ENCODE measurements around the gene HNRNPLL.

HNRNPLL gene

DNA sequence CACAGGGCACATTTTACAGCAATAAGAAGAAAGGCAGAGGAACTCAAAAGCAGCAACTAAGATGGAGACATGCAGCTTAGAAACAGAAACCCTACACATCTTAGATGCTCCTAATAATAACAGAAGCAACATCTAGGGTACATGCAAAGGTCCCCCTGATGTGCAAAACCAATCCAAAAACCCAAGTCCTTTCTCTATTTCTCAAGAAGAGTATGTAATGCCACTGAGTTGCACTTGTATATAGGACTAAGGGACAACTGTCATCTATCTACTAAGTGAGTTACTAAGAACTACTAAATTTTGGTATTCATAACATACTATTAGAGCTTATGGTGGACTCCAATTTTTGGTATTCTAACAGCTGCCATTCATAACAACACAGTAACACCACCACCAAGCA lies 28.4 kb downstream of the HNRNPLL start:
- H3K9me3 Mint-ChIP-seq = no peaks in the 10 kb centered on the region
- H3K27ac Mint-ChIP-seq = peak overlapping the region; percentile 21 to 90
- H3K4me1 Mint-ChIP-seq (ENCODE audit: low read depth in 2 of 2) = peaks cover 7 to 48% of the 10 kb centered on the region in 2 donors
- DNase-seq (no peak), ATAC-seq (replicated peaks) (no peak)
- peaks cover 29% of the 10 kb centered on the region for H3K36me3 Mint-ChIP-seq (ENCODE audit: insufficient read depth)
- no peaks in the 10 kb centered on the region for H3K27me3 Mint-ChIP-seq
- H3K4me3 Mint-ChIP-seq = no peak overlapping the region

DNA sequence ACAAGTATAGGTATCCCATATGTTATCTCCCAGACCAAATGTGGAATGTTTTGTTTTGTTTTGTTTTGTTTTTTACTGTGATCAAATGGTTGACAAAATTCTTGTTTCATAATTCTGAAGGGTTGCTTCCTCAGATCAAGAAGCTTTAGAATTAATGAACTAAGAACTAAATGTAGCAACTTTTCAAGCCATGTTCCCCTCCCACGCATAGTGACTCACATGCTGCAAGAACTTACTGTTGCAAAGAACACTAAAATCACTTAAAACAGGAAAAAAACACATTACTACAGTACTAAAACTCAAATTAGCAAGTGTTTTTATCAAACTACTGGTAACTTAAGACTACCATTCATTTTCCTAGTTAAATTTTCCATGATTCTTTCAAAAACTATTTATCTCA lies 30.6 kb downstream of the HNRNPLL start:
- no peak for ATAC-seq (replicated peaks)
- Mint-ChIP-seq H3K27ac (peak overlapping the region; percentile 68 to 96), H3K4me3 (no peak overlapping the region), H3K27me3 (no peaks in the 10 kb centered on the region), H3K4me1 (ENCODE audit: low read depth in 2 of 2) (peaks cover 3 to 43% of the 10 kb centered on the region in 2 donors), H3K9me3 (no peaks in the 10 kb centered on the region), H3K36me3 (ENCODE audit: insufficient read depth) (peaks cover 50% of the 10 kb centered on the region)
- DNase-seq = no peak

DNA sequence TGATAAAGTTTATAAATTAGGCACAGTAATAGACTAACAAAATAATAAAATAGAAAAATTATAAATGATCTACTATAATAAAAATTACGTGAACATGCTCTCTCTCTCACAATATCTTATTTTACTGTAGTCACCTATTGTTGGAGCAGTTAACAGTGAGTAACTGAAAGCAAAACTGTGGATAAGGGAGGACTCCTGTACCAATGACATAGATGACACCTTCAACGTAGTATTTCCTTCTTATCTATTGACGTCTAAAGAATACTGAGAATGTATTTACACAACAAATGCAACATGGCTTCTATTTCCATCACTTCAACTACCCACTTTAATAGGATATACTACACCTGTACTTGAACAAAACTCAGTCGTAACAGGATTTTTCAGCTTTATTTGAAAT lies 31.5 kb downstream of the HNRNPLL start:
- no peaks in the 10 kb centered on the region for H3K9me3 Mint-ChIP-seq
- ATAC-seq (replicated peaks) = peak; percentile 99

DNA sequence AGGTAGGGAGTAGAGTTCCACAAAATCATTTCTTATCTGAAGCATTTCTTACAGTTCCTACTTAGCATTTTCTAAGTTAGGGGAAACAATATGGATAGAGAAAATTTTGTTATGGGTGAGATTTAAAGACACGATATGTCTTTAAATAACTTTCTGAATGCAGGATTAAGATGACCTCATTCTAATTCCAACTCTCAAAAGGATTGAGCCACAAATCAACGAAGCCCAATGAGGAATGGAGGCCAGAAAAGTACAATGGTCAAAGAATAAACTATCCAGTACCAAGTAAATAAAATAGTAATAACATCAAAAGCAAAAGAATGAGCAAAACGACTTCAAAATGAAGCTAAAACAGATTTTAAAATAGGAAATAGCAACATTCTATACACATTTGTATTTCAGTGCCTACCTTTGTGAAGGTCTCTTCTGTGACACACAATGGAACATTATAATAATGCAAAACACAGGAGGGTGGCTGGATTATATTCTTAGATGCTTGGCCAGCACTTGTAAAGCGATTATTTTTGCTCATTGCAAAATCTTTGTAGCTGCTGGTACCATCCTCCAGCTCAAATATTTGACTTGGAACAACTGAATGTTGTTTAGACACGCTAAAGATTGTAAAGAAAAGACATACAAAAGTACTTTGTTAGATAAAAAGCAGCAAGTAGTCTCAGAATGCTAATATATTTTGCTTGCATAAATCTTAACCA lies 33.8 kb downstream of the HNRNPLL start:
- no peaks in the 10 kb centered on the region for H3K9me3 Mint-ChIP-seq
- peak overlapping the region in 1 of 2 donors; percentile 96 for H3K27ac Mint-ChIP-seq
- H3K27me3 Mint-ChIP-seq = no peaks in the 10 kb centered on the region
- no peak for ATAC-seq (replicated peaks)
- no peak for DNase-seq
- no peak overlapping the region for H3K4me3 Mint-ChIP-seq
- H3K4me1 Mint-ChIP-seq (ENCODE audit: low read depth in 2 of 2) = peaks cover 3 to 18% of the 10 kb centered on the region in 2 donors
- H3K36me3 Mint-ChIP-seq (ENCODE audit: insufficient read depth) = peaks cover 73% of the 10 kb centered on the region

More for the DNA sequence above, 31.5 kb downstream of the HNRNPLL start:
- Mint-ChIP-seq H3K4me3 (no peak overlapping the region), H3K36me3 (ENCODE audit: insufficient read depth) (peaks cover 49% of the 10 kb centered on the region), H3K27ac (peak overlapping the region; percentile 68 to 96), H3K4me1 (ENCODE audit: low read depth in 2 of 2) (peaks cover 3 to 38% of the 10 kb centered on the region in 2 donors), H3K27me3 (no peaks in the 10 kb centered on the region)
- no peak for DNase-seq

DNA sequence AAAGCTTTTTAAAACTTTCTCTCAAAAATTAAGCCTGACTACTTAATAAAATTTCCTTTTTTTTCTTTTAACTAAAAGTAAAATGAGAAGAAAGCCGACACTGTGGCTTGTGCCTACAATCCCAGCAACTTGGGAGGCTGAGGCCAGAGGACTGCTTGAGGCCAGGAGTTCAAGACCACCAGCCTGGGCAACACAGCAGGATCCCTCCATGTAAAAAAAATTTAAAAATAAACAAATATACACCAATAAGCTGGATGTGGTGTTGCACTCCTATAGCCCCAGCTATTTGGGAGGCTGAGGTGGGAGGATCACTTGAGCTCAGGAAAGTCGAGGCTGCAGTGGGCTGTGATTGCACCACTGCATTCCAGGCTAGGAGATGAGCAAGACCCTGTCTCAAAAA lies 37.4 kb downstream of the HNRNPLL start:
- no peak overlapping the region for H3K4me3 Mint-ChIP-seq
- H3K9me3 Mint-ChIP-seq = no peaks in the 10 kb centered on the region
- no peak overlapping the region for H3K27ac Mint-ChIP-seq
- H3K36me3 Mint-ChIP-seq (ENCODE audit: insufficient read depth) = peaks cover 61% of the 10 kb centered on the region
- no peaks in the 10 kb centered on the region for H3K27me3 Mint-ChIP-seq
- ATAC-seq (replicated peaks) (no peak), DNase-seq (no peak)
- H3K4me1 Mint-ChIP-seq (ENCODE audit: low read depth in 2 of 2) = no peaks in the 10 kb centered on the region

DNA sequence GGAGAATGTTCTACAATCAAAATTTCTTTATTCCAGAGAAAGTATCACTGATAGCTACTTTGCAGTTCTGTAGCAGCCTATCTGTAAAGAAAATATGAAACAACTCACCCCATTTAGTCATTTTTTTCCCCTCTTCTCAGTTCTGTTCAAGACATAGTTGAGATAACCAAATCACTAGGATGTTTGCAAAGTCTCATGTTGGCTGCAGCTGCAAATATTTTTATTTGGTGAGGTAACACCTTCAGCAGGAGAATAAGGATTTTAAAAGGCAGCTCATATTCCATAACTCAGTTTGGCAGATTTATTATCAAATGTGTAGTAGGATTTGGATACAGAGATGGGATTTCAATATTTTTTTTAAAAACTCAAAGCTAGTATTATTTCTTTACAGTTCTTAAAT lies 41.0 kb downstream of the HNRNPLL start:
- no peaks in the 10 kb centered on the region for H3K27me3 Mint-ChIP-seq
- DNase-seq (no peak), ATAC-seq (replicated peaks) (no peak)
- H3K36me3 Mint-ChIP-seq (ENCODE audit: insufficient read depth) = peaks cover 41% of the 10 kb centered on the region
- no peaks in the 10 kb centered on the region for H3K9me3 Mint-ChIP-seq
- no peak overlapping the region for H3K4me3 Mint-ChIP-seq
- H3K4me1 Mint-ChIP-seq (ENCODE audit: low read depth in 2 of 2) = no peaks in the 10 kb centered on the region
- H3K27ac Mint-ChIP-seq = peak overlapping the region in 1 of 2 donors; percentile 87

DNA sequence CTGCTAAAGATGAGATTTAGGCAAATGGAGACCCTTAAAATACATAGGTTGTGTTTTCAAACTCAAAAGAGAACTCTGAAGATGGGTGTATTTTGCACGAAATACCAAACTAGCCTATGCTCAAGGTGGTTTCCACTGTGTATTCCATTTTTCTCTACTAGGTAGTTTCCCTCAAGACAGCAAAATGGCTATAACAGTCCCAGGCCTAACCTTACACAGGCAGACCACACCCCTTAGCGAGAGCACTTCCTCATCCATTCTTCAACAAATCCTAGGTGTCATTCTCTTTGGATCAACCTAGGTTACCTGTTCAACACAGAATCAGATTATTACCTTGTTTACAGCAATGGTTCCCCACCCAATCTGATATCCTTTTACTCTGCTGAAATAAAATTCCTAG lies 42.6 kb downstream of the HNRNPLL start:
- peaks cover 26% of the 10 kb centered on the region for H3K36me3 Mint-ChIP-seq (ENCODE audit: insufficient read depth)

DNA sequence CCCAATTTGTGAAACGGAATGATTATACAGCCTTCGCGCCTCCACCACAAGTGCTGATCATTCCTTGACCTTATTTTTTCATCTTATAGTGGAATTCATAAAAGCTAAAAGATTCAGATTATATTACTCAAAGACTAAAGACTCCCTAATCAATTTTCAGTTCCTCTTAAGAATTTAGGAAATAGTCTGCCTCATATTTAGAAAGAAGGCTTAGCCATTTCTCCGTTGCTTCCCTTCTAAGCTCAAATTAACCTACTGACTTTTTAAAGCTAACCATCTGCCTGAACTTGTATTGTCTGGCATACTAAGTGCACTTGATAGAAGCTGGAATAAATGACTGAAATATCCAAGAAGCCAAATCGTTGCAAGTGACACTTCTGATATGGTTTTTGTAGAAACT lies 44.7 kb downstream of the HNRNPLL start:
- peak overlapping the region; percentile 32 to 47 for H3K27ac Mint-ChIP-seq
- ATAC-seq (replicated peaks) (no peak), DNase-seq (no peak)
- no peaks in the 10 kb centered on the region for H3K4me1 Mint-ChIP-seq (ENCODE audit: low read depth in 2 of 2)
- no peak overlapping the region for H3K4me3 Mint-ChIP-seq
- H3K9me3 Mint-ChIP-seq = no peaks in the 10 kb centered on the region
- H3K36me3 Mint-ChIP-seq (ENCODE audit: insufficient read depth) = peaks cover 13% of the 10 kb centered on the region
- no peaks in the 10 kb centered on the region for H3K27me3 Mint-ChIP-seq

More for the DNA sequence above, 42.6 kb downstream of the HNRNPLL start:
- Mint-ChIP-seq H3K27ac (peak overlapping the region in 1 of 2 donors; percentile 52), H3K9me3 (no peaks in the 10 kb centered on the region), H3K27me3 (no peaks in the 10 kb centered on the region), H3K4me3 (no peak overlapping the region), H3K4me1 (ENCODE audit: low read depth in 2 of 2) (no peaks in the 10 kb centered on the region)
- DNase-seq = no peak
- no peak for ATAC-seq (replicated peaks)

DNA sequence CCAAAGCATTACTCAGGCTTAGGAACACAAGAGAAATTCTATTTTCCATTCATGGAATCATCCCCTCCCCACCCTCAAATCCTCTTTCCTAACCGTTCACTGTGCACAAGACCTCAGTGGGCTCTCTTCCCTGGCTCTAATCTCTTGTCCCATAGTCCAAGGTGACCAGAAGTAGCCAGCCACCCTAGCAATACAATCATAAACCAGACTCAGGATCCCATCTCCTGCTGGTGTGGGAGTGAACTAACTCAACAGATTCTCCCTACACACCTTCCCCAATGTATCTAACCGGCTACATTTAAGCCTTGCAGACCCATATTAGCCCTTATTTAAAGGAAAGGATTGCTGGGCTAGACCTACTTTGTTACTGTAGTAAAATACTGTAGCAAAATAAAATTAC lies 45.5 kb downstream of the HNRNPLL start:
- DNase-seq = no peak
- H3K27me3 Mint-ChIP-seq = no peaks in the 10 kb centered on the region
- peak overlapping the region; percentile 32 to 47 for H3K27ac Mint-ChIP-seq
- no peak for ATAC-seq (replicated peaks)
- no peaks in the 10 kb centered on the region for H3K9me3 Mint-ChIP-seq
- H3K4me3 Mint-ChIP-seq = no peak overlapping the region
- H3K36me3 Mint-ChIP-seq (ENCODE audit: insufficient read depth) = peaks cover 12% of the 10 kb centered on the region
- peaks cover 0 to 3% of the 10 kb centered on the region in 2 donors for H3K4me1 Mint-ChIP-seq (ENCODE audit: low read depth in 2 of 2)

DNA sequence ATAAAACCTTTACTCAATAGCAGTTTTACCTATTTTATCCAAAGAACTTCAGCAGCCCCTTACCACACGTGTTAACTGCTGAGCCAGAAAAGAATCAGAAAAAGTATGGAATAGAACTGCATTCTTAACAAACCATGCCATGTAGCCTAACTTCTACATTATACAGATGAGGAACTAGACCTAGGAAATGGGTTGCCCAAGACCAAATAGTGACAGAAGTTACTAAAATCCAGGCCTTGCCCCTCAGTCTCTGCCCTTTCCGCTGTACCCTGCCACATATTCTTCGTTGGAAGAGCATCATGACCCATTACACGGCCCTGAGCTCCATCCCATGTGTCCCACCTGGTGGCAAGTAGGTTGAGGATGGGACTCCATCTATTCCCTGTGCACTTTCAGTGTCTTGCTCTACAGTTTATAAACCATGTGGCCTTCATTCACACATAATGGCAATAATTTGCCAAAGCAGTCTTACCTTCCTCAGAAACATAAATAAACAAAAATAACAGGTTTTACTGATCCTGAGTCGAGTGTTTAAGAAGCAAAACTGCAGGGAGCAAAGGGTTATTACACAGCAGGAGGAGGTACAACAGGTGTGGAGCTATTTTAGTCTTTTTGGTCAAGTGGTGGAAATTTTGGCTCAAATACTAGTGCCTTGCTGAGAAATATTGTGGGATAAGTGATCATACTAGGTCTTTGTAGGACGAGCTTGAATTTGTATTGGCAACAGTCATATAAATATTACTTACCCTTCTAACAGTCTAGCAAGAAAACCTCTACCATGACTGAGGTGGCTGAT lies 46.5 kb downstream of the HNRNPLL start:
- no peak for DNase-seq
- Mint-ChIP-seq H3K36me3 (ENCODE audit: insufficient read depth) (peaks cover 4% of the 10 kb centered on the region), H3K4me1 (ENCODE audit: low read depth in 2 of 2) (peaks cover 0 to 3% of the 10 kb centered on the region in 2 donors), H3K27ac (peak overlapping the region; percentile 16 to 45), H3K9me3 (no peaks in the 10 kb centered on the region), H3K27me3 (no peaks in the 10 kb centered on the region), H3K4me3 (no peak overlapping the region)
- no peak for ATAC-seq (replicated peaks)

DNA sequence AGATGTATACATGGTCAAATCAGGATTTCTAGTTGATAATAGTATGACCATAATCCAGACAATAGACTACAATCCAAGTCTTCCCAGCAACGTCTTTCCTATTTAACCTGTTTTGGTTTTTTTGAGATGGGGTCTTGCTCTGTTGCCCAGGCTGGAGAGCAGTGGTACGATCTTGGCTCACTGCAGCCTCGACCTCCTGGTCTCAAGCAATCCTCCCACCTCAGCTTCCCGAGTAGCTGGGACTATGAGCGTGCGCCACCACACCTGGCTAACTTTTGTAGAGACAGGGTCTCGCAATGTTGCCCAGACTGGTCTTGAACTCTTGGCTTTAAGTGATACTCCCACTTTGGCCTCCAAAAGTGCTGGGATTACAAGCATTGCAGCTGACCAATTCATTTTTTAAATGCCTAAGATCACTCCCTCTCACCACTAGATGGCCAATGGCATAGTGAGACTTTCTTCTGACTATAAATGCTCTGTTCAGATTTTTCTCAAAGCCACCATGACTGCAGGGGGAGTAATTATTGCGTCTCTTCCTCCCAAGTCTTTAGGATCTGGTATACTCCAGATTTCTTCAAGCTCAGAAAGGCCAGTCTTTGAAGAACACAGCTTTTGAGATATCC lies 47.6 kb downstream of the HNRNPLL start:
- Mint-ChIP-seq H3K27ac (peak overlapping the region; percentile 45 to 62), H3K4me1 (ENCODE audit: low read depth in 2 of 2) (peaks cover 0 to 3% of the 10 kb centered on the region in 2 donors), H3K36me3 (ENCODE audit: insufficient read depth) (no peaks in the 10 kb centered on the region), H3K27me3 (no peaks in the 10 kb centered on the region), H3K9me3 (no peaks in the 10 kb centered on the region), H3K4me3 (no peak overlapping the region)
- ATAC-seq (replicated peaks) (no peak), DNase-seq (no peak)

DNA sequence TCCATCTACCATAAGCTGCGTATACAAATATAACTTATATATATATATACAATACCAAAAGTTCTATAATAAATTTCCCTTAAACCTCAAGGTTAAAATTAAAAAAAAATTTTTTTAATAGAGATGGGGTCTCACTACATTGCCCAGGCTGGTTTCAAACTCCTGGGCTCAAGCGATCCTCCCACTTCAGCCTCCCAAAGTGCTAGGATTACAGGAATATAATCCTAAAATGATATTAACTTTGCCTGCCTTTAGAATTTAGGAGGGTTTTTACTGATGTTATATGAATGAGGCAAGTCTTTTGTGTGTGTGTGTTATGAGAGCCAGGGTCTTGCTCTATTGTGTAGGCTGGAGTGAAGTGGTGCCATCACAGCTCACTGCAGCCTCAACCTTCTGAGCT lies 49.2 kb downstream of the HNRNPLL start:
- Mint-ChIP-seq H3K27ac (no peak overlapping the region), H3K4me1 (ENCODE audit: low read depth in 2 of 2) (peaks cover 0 to 3% of the 10 kb centered on the region in 2 donors), H3K27me3 (no peaks in the 10 kb centered on the region), H3K4me3 (no peak overlapping the region), H3K36me3 (ENCODE audit: insufficient read depth) (no peaks in the 10 kb centered on the region), H3K9me3 (no peaks in the 10 kb centered on the region)
- DNase-seq = no peak
- ATAC-seq (replicated peaks) = no peak

DNA sequence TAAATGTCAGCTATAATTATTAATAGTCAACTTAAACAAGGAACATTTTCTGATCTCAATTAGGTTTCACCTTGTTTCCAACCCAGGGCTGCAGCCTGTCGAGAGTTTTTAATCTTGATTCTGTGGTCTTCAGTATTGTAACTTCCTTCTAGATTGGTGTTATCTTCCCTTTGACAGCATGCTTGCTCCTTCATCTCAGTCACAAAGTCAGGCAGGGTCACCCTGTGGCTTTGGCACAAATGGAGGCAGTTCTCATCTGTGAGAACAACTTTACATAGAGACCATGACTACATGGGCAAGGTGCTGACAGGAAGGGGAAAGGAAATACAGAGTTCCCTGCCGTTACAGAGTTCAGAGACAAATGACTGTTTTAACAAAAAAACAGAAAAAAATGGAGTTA lies 50.5 kb downstream of the HNRNPLL start:
- DNase-seq (no peak), ATAC-seq (replicated peaks) (peak; percentile 37)
- no peak overlapping the region for H3K4me3 Mint-ChIP-seq
- H3K27ac Mint-ChIP-seq = no peak overlapping the region
- H3K27me3 Mint-ChIP-seq = no peaks in the 10 kb centered on the region
- no peaks in the 10 kb centered on the region for H3K36me3 Mint-ChIP-seq (ENCODE audit: insufficient read depth)
- H3K4me1 Mint-ChIP-seq (ENCODE audit: low read depth in 2 of 2) = peaks cover 0 to 3% of the 10 kb centered on the region in 2 donors
- no peaks in the 10 kb centered on the region for H3K9me3 Mint-ChIP-seq

Measured in effector memory CD8-positive, alpha-beta T cell (primary cell).